ENCODE results near the gene CLCN7.
"Not testable (repeated sequence)": the region's sequence is repeated elsewhere in the genome, so short reads cannot be mapped to it uniquely, and the experiment has no call there.

CLCN7 gene

DNA sequence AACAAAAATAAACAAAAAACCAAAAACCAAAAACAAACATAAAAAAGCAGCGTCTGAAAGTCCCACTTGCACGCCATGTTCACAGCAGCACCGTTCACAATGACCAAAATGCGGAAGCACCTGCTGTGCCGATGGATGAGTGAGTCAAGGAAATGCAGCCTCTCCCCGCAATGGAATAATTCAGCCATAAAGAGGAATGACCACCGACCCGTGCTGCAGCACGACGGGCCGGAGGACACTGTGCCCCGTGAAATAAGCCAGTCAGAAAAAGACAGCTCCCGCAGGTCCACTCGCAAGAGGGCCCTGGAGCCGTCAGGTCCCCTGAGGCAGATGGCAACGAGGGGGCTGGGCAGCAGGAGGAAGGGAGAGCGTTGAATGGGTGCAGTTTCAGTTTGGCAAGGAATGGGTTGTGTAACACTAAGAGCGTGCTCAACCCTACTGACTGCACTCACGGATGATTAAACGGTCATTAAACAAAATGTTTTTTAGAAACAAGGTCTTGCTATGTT is 5.1 kb downstream of the CLCN7 start:
- DNase-seq (ENCODE audit: low spot score), result no peak
- in situ Hi-C loops (cut with MboI; ENCODE audit: low pct_unique_long_range_greater_than_20kb, low sequenced_read_pairs, unreplicated experiment), result no loop called here
- TF ChIP-seq, protein P1, sequence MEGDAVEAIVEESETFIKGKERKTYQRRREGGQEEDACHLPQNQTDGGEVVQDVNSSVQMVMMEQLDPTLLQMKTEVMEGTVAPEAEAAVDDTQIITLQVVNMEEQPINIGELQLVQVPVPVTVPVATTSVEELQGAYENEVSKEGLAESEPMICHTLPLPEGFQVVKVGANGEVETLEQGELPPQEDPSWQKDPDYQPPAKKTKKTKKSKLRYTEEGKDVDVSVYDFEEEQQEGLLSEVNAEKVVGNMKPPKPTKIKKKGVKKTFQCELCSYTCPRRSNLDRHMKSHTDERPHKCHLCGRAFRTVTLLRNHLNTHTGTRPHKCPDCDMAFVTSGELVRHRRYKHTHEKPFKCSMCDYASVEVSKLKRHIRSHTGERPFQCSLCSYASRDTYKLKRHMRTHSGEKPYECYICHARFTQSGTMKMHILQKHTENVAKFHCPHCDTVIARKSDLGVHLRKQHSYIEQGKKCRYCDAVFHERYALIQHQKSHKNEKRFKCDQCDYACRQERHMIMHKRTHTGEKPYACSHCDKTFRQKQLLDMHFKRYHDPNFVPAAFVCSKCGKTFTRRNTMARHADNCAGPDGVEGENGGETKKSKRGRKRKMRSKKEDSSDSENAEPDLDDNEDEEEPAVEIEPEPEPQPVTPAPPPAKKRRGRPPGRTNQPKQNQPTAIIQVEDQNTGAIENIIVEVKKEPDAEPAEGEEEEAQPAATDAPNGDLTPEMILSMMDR (IDR thresholded peaks at IDR 0.05; ENCODE audit: extremely low read depth, insufficient read depth, missing control alignments), result no peak

DNA sequence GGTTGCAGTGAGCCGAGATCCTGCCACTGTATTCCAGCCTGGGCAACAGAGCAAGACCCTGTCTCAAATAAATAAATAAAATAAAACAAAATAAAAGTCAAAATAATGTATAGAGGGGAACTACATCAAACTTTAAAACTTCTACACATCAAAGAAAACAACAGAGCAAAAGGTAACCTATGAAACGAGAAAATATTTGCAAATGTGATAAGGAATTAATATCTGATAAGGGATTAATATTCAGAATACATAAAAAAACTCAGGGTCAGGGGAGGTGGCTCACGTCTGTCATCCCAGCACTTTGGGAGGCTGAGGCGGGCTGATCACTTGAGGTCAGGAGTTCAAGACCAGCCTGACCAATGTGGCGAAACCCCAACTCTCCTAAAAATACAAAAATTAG is 5.7 kb downstream of the CLCN7 start:
- DNase-seq (ENCODE audit: low spot score); in situ Hi-C loops (cut with MboI; ENCODE audit: low pct_unique_long_range_greater_than_20kb, low sequenced_read_pairs, unreplicated experiment): not testable (repeated sequence)

DNA sequence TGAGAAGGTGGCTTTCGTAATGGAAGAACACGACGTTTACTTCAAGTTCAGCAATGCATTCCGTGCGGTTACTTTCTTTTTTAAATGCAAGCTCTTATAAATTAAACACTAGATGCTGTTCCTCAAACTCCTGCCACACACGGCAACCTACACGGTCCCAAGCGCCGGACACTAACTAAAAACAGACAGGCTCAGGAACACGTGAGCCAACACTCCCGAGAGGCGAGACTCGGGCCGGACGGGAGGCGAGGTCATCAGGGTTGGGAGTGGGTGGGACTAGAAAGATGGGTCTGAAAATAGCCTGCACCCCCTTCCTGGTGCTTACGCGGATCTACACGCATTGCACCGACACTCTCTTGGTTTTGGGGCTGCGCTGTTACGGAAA is 6.4 kb downstream of the CLCN7 start:
- in situ Hi-C loops (cut with MboI; ENCODE audit: low pct_unique_long_range_greater_than_20kb, low sequenced_read_pairs, unreplicated experiment), result no loop called here
- TF ChIP-seq, protein P1 (IDR thresholded peaks at IDR 0.05; ENCODE audit: extremely low read depth, insufficient read depth, missing control alignments), result no peak
- no peak for DNase-seq (ENCODE audit: low spot score)

DNA sequence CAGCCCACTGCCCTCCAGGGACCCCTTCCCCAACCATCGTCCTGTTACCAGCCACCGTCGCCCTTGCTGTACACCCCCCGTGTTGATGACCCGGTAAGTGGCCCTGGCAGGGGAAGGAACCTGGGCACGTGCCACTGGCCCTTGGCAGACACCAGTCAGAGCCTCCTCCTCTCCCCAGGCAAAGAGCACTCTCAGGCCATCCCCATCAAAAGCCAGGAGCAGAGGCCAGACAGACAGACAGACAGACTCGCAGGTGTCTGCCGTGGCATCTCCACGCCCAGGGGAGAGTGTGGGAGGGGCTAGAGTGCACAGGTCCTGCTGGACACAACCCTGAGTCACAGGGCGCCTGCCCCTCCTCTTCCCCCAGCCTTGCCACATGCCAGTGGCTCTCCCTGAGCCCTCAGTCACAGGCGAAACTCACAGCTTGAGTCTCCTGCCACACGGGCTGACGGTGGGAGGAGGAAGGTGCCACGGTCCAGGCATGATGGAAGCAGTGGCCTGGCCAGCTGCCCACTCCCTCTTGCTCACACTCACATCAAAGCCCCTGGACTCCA is 7.8 kb downstream of the CLCN7 start:
- in situ Hi-C loops (cut with MboI; ENCODE audit: low pct_unique_long_range_greater_than_20kb, low sequenced_read_pairs, unreplicated experiment), result no loop called here
- no peak for DNase-seq (ENCODE audit: low spot score)
- TF ChIP-seq, protein P1 (IDR thresholded peaks at IDR 0.05; ENCODE audit: extremely low read depth, insufficient read depth, missing control alignments), result no peak

DNA sequence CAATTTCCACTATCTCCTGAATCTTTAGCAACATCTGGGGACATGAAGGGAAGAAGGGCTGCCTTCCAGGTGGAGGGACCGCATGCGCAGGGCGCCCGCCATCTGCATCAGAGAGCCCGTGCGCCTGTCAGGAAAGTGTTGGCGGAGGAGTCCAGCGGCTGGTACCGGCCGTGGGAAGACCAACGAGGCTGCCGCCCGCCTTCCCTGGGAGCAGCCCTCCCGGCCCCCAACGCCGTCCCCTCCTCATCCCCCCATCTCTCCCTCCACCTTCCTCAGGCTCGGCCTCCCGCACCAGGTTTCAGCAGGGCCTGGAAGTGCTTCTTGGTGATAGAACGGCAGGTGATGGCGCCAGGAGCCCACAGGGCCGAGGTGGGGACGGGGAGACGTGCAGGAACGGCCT is 8.8 kb downstream of the CLCN7 start:
- no peak for DNase-seq (ENCODE audit: low spot score)
- TF ChIP-seq, protein P1 (IDR thresholded peaks at IDR 0.05; ENCODE audit: extremely low read depth, insufficient read depth, missing control alignments), result no peak
- in situ Hi-C loops (cut with MboI; ENCODE audit: low pct_unique_long_range_greater_than_20kb, low sequenced_read_pairs, unreplicated experiment), result no loop called here

DNA sequence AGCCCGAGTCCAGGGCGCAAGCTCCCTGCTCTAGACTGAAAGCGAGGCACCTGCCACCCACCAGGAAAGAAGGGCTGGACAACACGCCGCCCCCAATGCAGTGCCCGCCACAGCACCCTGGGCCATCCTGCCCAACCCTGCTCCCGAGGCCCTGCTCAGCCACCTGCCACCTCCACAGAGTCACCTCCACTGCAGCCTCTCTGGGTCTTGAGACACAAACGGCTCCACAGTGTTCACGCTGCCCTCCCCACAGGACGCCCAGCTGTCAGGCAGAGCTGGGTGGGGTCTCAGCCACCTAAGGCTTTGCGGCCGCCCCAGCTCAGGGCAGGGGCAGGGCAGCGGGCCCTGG is 9.3 kb downstream of the CLCN7 start:
- TF ChIP-seq, protein P1 (IDR thresholded peaks at IDR 0.05; ENCODE audit: extremely low read depth, insufficient read depth, missing control alignments), result no peak
- in situ Hi-C loops (cut with MboI; ENCODE audit: low pct_unique_long_range_greater_than_20kb, low sequenced_read_pairs, unreplicated experiment), result no loop called here
- DNase-seq (ENCODE audit: low spot score), result no peak

DNA sequence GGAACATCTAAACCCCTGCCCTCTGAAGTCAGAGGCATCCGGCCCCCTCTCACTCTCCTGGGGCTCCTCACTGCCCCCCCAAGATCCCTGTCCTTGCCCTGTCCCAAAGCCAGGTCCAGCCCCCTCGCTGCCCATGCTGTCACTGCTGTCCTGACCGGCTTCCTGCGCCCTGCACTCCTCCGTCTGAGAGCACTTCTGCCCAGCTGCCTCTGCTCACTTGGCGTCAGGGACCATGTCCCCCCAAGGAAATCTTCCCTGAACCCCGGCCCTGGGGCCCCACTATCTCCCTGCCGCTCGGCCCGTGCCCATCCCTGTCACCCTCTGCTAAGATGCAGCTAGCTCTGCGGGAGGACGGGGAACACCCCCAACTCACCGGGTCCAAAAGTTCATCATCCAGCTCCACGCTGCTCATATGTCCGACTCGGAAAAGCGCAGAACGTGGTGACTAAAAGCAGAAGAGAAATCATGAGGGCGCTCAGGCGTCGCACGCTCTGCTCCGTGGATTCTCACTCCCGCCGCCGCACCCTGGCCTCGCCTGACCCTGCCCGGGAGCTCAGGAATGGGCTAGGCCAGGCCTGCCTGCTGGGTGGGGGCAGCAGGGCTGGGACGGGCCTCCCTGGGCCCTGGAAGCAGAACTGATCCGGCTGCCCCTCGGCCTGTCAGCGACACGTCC is 9.8 kb downstream of the CLCN7 start:
- TF ChIP-seq, protein P1 (IDR thresholded peaks at IDR 0.05; ENCODE audit: extremely low read depth, insufficient read depth, missing control alignments), result no peak
- in situ Hi-C loops (cut with MboI; ENCODE audit: low pct_unique_long_range_greater_than_20kb, low sequenced_read_pairs, unreplicated experiment), result no loop called here
- no peak for DNase-seq (ENCODE audit: low spot score)
